Activated T-helper 9 cell treated with anti-CD3 and anti-CD28 coated beads, Interleukin-2, amount 50 U/mL, for 16 hours (primary cell): Measurements from ENCODE around the gene ABCA13.
"Not testable (repeated sequence)": the region's sequence is repeated elsewhere in the genome, so short reads cannot be mapped to it uniquely, and the experiment has no call there.

Experiments used
- DNase-seq: peaks from one replicate; pipeline ENCODE4 v3.0.0-alpha.2; 2020; ENCODE audit warnings: low read depth

ABCA13 gene

GRCh38 chr7:48171202-48171601, at the start of gene ABCA13:
Gene ABCA13 (plus strand): TSS chr7:48171458. CDS start chr7:48171484, 26 bp downstream.
- no peak for DNase-seq

GRCh38 chr7:48126037-48126436, 45.2 kb upstream of the ABCA13 start:
- no peak for DNase-seq

- DNase-seq, result no peak
Measured at GRCh38 chr7:48130658-48131108, 40.6 kb upstream of the ABCA13 start.

GRCh38 chr7:48132792-48133191, 38.5 kb upstream of the ABCA13 start:
- DNase-seq, result no peak

GRCh38 chr7:48139459-48139858, 31.8 kb upstream of the ABCA13 start:
- DNase-seq, result no peak

- no peak for DNase-seq
Measured at GRCh38 chr7:48140001-48140681, 31.1 kb upstream of the ABCA13 start.

- no peak for DNase-seq
Measured at GRCh38 chr7:48141521-48141920, 29.7 kb upstream of the ABCA13 start.

GRCh38 chr7:48144291-48144768, 26.9 kb upstream of the ABCA13 start:
- DNase-seq, result no peak

GRCh38 chr7:48147078-48147591, 24.1 kb upstream of the ABCA13 start:
- DNase-seq, result no peak

GRCh38 chr7:48147690-48148089, 23.6 kb upstream of the ABCA13 start:
- DNase-seq, result not testable (repeated sequence)

GRCh38 chr7:48148311-48148710, 22.9 kb upstream of the ABCA13 start:
- DNase-seq, result no peak

- DNase-seq, result no peak
Measured at GRCh38 chr7:48149058-48149457, 22.2 kb upstream of the ABCA13 start.

GRCh38 chr7:48150086-48150485, 21.2 kb upstream of the ABCA13 start:
- no peak for DNase-seq

- DNase-seq, result no peak
Measured at GRCh38 chr7:48154792-48155413, 16.4 kb upstream of the ABCA13 start.

- no peak for DNase-seq
Measured at GRCh38 chr7:48158404-48158803, 12.9 kb upstream of the ABCA13 start.

GRCh38 chr7:48161407-48162125, 9.7 kb upstream of the ABCA13 start:
- DNase-seq, result no peak

GRCh38 chr7:48165157-48165556, 6.1 kb upstream of the ABCA13 start:
- DNase-seq, result no peak

- no peak for DNase-seq
Measured at GRCh38 chr7:48168159-48168558, 3.1 kb upstream of the ABCA13 start.

GRCh38 chr7:48170506-48170905, 752 bp upstream of the ABCA13 start:
- no peak for DNase-seq

- DNase-seq, result no peak
Measured at GRCh38 chr7:48173313-48173712, 2.1 kb downstream of the ABCA13 start.

- DNase-seq, result no peak
Measured at GRCh38 chr7:48173756-48174382, 2.6 kb downstream of the ABCA13 start.

GRCh38 chr7:48175019-48175418, 3.8 kb downstream of the ABCA13 start:
- no peak for DNase-seq
